Mucosa of gallbladder (tissue), 1 donor: ENCODE measurements around the gene CNPY3. TPM values are rescaled to one million over a fixed set of nuclear protein-coding genes. Genes with fewer than 3 reads are reported as not detected.

Source experiments
- DNase-seq: peaks from one replicate; pipeline ENCODE4 v3.0.0-alpha.2; 2020; ENCODE audit warnings: low spot score
- total RNA-seq: library from RNA; stranded (reverse); gene quantifications from one replicate; pipeline ENCODE4 v1.2.1, GENCODE V29; 2021
- donor health status: DM: no; HTN: no; CAD: no.

CNPY3 gene
- total RNA-seq, 1 donor from 2014 or later, result 88.9 TPM

DNA sequence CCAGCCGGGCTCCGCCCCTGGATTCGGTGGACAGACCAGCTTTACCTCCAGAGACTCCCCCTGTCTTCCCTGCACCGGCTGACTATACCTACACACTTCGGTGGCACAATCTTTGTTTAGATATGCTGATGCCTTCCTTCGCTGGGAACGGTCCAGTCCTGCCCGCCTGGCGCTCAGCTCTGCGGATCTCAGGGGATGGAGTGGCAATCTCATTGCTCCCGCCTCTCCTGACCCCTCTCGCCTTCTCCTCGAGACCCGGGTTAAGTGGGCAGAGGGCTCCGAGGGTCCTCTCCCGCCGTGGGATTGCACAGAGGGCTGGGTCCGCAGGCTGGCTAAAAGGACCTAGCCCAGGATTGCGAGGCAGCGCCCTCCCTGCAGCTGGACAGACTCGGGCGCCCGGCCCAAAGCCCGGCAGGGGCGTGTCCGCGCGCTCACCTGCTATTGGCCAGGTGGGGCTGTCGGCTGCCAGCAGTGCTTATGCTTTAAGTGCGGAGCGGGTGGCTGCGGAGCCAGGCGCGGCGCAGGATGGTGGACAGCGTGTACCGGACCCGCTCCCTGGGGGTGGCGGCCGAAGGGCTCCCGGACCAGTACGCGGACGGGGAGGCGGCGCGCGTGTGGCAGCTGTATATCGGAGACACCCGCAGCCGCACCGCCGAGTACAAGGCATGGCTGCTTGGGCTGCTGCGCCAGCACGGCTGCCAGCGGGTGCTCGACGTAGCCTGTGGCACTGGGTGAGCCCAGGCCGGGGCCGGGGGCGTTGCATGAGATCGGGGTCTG is 31.2 kb downstream of the CNPY3 start, which contains the start of gene GNMT:
TSS of gene GNMT (plus strand) at position 512 of the 777 bp plus-strand sequence. CDS start at position 526, 14 bp downstream.
- peak; percentile 54 for DNase-seq

DNA sequence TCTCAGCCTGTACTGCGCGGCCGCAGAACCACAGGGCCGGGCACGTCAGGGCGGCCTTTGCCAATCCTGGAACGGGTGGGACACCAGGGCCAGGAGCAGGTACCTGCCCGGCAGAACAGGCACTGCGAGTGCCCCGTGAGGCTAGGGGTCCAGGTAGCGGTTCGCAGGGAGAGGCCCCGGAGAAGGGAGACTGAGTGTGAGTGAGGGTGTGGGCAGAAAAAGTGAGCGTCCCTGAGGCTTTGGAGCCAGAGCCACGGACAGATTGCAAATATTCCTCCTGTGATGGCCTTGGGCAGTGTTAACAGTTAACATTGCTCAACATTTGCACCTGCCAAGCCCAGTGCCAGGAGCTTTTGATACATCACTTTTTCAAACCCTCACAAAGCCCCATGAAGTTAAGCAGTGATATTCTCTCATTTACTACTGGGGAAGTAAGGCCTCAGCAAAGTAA is 31.8 kb downstream of the CNPY3 start:
- DNase-seq, result no peak

DNA sequence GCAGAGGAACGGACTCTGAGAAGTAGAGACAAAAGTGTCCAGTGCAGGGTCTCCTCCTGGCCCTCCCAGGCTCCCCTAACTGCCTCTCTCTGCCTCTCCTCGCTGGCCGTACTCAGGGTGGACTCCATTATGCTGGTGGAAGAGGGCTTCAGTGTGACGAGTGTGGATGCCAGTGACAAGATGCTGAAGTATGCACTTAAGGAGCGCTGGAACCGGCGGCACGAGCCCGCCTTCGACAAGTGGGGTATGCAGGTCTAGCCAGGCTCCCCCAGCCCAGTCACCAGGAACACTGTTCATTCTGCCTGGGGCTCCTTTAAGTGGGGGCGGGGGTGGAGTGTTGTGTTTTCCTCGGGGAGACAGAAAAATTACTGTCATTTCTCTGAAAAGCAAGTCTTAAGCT is 32.8 kb downstream of the CNPY3 start:
- no peak for DNase-seq

GRCh38 chr6:42962502-42963178 is 33.4 kb downstream of the CNPY3 start:
- no peak for DNase-seq

DNA sequence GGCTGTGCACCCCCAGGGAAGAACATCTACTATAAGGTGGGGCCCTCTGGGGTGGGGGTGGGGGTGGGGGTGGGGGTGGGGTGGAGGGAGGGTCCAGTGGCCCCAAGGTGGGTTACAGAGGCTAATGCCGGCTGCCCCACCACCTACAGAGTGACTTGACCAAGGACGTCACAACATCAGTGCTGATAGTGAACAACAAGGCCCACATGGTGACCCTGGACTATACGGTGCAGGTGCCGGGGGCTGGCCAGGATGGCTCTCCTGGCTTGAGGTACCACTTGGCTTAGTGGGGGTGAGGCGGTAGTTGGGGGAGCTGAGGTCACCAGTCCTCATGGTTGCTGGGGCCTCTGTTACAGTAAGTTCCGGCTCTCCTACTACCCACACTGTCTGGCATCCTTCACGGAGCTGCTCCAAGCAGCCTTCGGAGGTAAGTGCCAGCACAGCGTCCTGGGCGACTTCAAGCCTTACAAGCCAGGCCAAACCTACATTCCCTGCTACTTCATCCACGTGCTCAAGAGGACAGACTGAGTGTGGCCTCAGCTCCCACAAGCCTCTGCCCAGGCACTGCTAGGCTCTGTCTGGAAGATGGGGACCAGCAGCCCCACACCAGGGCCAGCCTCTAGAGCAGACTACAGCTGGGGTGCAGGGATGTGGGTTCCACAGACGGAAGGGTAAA is 34.0 kb downstream of the CNPY3 start:
- DNase-seq, result no peak

GRCh38 chr6:42963855-42964605 is 34.8 kb downstream of the CNPY3 start:
- no peak for DNase-seq

DNA sequence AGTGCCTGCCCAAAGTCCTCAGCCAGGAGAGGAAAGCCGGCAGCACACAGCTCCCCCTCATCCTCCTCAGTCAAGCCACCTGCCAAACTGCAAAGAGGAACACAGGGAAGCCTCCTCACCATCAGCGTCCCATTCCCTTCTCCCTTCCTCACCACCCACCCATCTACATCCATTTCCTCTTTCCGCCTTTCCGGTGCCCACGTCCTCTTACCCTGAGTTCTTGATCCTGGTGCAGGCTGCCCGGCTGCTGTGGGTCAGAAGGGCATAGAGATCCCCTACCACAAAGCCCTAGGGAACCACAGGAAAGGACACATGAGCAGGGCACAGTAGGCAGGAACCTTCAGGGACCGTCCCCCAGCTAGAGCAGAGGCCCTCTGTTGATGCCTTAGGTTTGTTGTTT is 37.3 kb downstream of the CNPY3 start:
- DNase-seq, result no peak

- DNase-seq, result no peak
Observed at GRCh38 chr6:42967228-42967627, 37.9 kb downstream of the CNPY3 start.

- no peak for DNase-seq
Observed at GRCh38 chr6:42968126-42968701, 38.9 kb downstream of the CNPY3 start.

DNA sequence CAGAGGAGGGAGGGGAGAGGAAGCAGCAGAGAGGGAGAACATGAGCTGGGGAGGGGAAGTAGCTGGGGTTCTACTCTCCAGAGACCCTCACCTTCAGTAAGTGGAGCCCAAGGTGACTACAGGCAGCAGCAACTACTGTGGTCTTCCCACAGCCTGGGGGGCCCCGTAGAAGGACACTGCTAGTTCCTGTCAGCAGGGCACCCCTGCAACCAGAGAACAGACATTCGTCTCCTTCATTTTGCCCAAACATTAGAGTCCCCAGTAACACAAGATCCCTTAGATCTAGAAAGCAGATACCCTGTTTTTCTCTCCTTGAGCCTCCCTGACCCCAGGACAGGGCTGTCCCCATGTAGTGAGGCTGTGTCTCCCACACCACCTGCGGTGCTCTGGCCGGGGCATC is 39.5 kb downstream of the CNPY3 start:
- DNase-seq, result no peak

DNA sequence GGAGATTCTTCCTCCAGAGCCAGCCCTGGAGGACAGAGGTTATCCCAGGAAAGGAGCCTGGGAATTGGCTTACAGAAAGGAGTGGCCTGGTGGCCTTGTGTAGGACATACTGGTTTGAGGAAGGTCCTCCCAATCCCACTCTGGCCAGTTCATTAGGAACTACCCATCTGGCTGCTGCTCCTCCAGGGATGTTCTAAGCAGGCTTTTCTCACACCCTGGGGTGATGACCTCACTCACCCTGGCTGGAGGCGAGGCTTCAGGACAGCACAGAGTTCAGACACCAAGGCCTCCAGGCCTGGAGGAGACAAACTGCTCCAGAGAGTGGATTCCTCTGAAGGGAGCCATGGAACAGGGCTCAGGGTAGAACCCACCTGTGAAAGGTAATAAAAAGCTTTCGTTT is 40.2 kb downstream of the CNPY3 start:
- no peak for DNase-seq

GRCh38 chr6:42969934-42970333 is 40.7 kb downstream of the CNPY3 start:
- no peak for DNase-seq

- no peak for DNase-seq
Observed at GRCh38 chr6:42970871-42971612, 41.8 kb downstream of the CNPY3 start.

DNA sequence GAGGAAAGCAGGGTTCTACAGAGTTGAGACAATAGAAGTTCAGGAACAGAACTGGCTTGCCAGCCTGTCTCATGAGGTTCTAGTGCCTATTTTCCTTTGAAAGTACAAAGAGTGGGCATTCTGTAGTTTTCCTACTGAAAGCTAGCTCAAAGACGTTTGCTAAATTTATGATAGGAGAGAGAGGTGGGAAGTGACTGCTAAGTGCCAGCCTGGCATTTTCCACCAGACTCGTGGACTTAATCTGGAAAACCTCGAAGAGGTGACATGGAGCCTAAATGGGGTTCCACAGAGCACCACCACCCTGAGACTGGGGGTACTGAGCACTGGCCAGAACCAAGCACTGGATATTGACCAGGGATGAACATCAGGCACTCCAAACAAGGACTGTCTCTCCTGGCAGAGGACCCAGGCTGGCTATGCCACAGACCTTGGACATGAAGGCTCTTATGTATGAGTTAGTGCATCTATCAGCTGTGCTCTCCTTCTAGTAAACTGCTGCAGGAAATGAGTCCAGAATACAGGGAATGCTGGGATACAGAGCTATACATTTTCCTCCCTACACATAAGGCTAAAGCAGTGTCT is 42.6 kb downstream of the CNPY3 start:
- no peak for DNase-seq

- DNase-seq, result no peak
Observed at GRCh38 chr6:42973926-42974325, 44.6 kb downstream of the CNPY3 start.

DNA sequence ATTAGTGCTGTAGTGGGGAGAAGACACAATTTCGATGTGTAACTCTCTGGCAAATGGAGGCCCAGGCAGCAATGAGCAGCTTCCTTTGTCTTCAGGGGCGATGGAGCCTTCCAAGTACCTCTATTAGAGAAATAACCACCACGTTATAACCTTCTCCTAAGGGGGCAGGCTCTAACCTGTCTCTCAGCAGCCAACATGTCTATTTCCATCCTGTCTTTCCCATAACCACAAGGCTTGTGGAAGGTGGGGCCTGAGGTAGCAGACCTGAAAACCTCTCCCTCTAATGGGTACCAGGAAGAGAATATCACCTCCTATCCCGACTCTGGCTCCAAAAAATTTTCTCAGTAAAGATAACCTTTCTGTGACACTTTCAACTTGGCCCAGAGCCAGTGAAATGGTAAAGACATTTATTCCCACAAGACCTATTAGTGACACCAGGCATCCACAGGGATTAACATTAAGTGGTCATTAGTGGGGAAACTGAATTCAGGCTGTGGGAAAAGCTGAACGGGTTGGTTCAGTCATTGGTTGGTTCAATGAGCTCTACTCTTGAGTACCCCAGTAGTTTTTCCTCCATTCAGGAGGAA is 45.7 kb downstream of the CNPY3 start:
- DNase-seq, result no peak

DNA sequence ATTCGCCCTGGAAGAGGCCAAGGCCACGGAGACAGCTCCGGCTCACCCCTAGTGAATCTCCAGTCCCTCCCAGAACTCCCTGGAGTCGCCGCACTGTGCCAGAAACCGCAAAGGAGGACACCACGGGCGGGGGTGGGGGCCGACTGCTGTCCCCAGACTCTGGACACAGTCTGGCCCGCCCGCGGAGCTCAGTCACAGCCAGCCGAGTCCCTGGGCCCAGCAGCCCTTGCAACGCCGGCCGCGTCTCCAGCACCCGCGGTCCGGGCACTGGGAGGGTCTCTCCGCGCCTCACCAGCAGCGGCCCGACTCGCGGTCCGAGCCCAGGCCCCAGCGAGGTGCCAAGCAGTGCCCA is 49.2 kb downstream of the CNPY3 start:
- no peak for DNase-seq

DNA sequence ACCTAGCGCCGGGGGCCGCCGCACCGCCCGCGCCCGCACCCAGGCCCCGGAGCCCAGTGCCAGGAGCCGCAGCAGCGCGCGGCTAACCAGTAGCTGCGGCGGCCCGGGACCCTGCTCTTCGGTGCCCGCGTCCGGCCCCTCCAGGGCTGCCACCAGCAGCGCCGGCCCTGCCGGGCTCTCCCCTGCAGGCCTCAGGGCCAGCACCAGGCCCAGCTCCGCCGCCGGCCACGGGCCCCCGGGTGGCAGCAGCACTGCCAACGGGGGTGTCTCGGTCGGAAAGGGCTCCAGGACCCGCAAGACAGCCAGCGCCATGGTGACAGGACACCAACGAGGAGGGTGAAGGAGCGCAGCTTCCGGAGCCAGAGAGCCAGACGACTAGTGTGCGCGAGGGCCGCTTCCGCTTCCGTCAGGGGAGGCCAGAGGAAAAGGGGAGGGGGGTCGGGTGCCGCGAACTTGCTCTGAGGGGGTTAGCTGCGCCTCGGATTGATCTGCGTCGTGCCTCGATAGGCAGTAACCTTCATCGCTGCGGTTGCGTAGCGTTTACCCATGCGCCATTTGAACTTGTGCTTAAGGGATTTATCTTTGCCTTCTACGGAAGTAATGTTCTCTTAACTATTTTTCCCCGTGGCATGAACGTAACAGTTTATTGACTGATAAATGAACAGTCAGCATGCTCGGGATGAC is 49.7 kb downstream of the CNPY3 start, which contains the start of gene PEX6:
TSS of gene PEX6 (minus strand) at position 343 of the 684 bp plus-strand sequence. CDS start at position 312, 31 bp downstream.
- DNase-seq, result peak; percentile 86

- no peak for DNase-seq
Observed at GRCh38 chr6:42979523-42980177, 50.4 kb downstream of the CNPY3 start.
